DND-41 (cell line): ENCODE results near the gene ZNF638.

Experiments
- ATAC-seq: fragments of 200-7000 bp; cut with Tn5 transposase; 3 replicates; pipeline ENCODE4 v1.9.1; 2021; ENCODE audit warnings: low read depth; ENCODE audit not compliant: insufficient read depth
- DNase-seq: peaks from one replicate; pipeline ENCODE4 v3.0.0-alpha.2; 2020
- H2AFZ ChIP-seq: 2 replicates; pipeline ENCODE4 v1.6.0; 2012; ENCODE audit warnings: low read depth, low read length
- H3K27ac ChIP-seq: 2 replicates; pipeline ENCODE4 v1.5.1; 2012; ENCODE audit warnings: low read length, inconsistent platforms
- H3K27me3 ChIP-seq: fragments of 200-600 bp; sonication (generic); 2 replicates; pipeline ENCODE4 v1.6.0; 2012; ENCODE audit warnings: low read length, mild to moderate bottlenecking, inconsistent platforms; ENCODE audit not compliant: insufficient read depth, poor library complexity
- H3K36me3 ChIP-seq: 2 replicates; pipeline ENCODE4 v1.5.1; 2012; ENCODE audit warnings: low read length, inconsistent platforms; ENCODE audit not compliant: insufficient read depth
- H3K4me1 ChIP-seq: 2 replicates; pipeline ENCODE4 v1.5.1; 2012; ENCODE audit warnings: mild to moderate bottlenecking, low read length; ENCODE audit not compliant: insufficient read depth
- H3K4me2 ChIP-seq: 2 replicates; pipeline ENCODE4 v1.6.0; 2012; ENCODE audit warnings: mild to moderate bottlenecking, moderate library complexity, low read length, inconsistent platforms; ENCODE audit not compliant: insufficient read depth
- H3K4me3 ChIP-seq, 2 experiments: fragments of 200-600 bp in 1 of 2; shearing (Covaris generic) in 1 of 2; 2 replicates each; pipeline ENCODE4 v1.5.1; 2012 to 2016; ENCODE audit warnings: inconsistent platforms in 2 of 2, low read length in 2 of 2, mild to moderate bottlenecking in 2 of 2, low read depth in 1 of 2, moderate library complexity in 1 of 2
- H3K79me2 ChIP-seq: 2 replicates; pipeline ENCODE4 v1.6.0; 2012; ENCODE audit warnings: low read length, inconsistent platforms; ENCODE audit not compliant: insufficient read depth
- H3K9ac ChIP-seq: 2 replicates; pipeline ENCODE4 v1.6.0; 2012; ENCODE audit warnings: low read depth, mild to moderate bottlenecking, inconsistent platforms, low read length, moderate library complexity
- H3K9me3 ChIP-seq: 2 replicates; pipeline ENCODE4 v1.5.1; 2012; ENCODE audit warnings: low read length, moderate library complexity, mild to moderate bottlenecking, inconsistent platforms; ENCODE audit not compliant: insufficient read depth, severe bottlenecking
- H4K20me1 ChIP-seq: 2 replicates; pipeline ENCODE4 v1.6.0; 2012; ENCODE audit warnings: low read length; ENCODE audit not compliant: insufficient read depth
- CTCF ChIP-seq: IDR thresholded peaks from 2 replicates; pipeline ENCODE4 v1.5.1; 2012; ENCODE audit warnings: borderline replicate concordance, low read length, moderate library complexity, mild to moderate bottlenecking; ENCODE audit not compliant: poor library complexity, severe bottlenecking; ENCODE audit errors: extremely low read depth
- EZH2 ChIP-seq: IDR thresholded peaks from 3 replicates; pipeline ENCODE4 v1.6.1; 2012; ENCODE audit warnings: borderline replicate concordance, low read depth, mild to moderate bottlenecking, moderate library complexity, low read length, inconsistent platforms; ENCODE audit not compliant: severe bottlenecking

Gene ZNF638

GRCh38 chr2:71388214-71388613 is 56.6 kb downstream of the ZNF638 start:
- peaks cover 97% of the 10 kb centered on the region for H3K36me3 ChIP-seq

GRCh38 chr2:71389384-71390072 is 57.9 kb downstream of the ZNF638 start:
- Histone ChIP-seq H3K9ac (no peak overlapping the region), H4K20me1 (no peaks in the 10 kb centered on the region), H3K79me2 (no peaks in the 10 kb centered on the region), H3K4me3 (no peak overlapping the region), H3K27me3 (no peaks in the 10 kb centered on the region), H3K9me3 (no peaks in the 10 kb centered on the region), H3K4me1 (no peaks in the 10 kb centered on the region), H3K27ac (no peak overlapping the region), H3K36me3 (peaks cover 98% of the 10 kb centered on the region), H3K4me2 (no peak overlapping the region), H2AFZ (no peak overlapping the region)
- ATAC-seq (no peak), DNase-seq (no peak)
- no peak for TF ChIP-seq CTCF
- TF ChIP-seq EZH2 = no peak

More at GRCh38 chr2:71388214-71388613, 56.6 kb downstream of the ZNF638 start:
- Histone ChIP-seq H3K79me2 (no peaks in the 10 kb centered on the region), H4K20me1 (no peaks in the 10 kb centered on the region), H3K4me1 (no peaks in the 10 kb centered on the region), H3K4me2 (no peak overlapping the region), H3K27me3 (no peaks in the 10 kb centered on the region), H3K27ac (no peak overlapping the region), H2AFZ (no peak overlapping the region), H3K9ac (no peak overlapping the region), H3K9me3 (no peaks in the 10 kb centered on the region), H3K4me3 (no peak overlapping the region)
- TF ChIP-seq EZH2 (no peak), CTCF (no peak)
- no peak for ATAC-seq
- no peak for DNase-seq

GRCh38 chr2:71393216-71393615 is 61.6 kb downstream of the ZNF638 start:
- Histone ChIP-seq H2AFZ (no peak overlapping the region), H3K9me3 (no peaks in the 10 kb centered on the region), H3K36me3 (peaks cover 87% of the 10 kb centered on the region), H3K4me3 (no peak overlapping the region), H3K27me3 (no peaks in the 10 kb centered on the region), H3K79me2 (no peaks in the 10 kb centered on the region), H3K9ac (no peak overlapping the region), H3K27ac (no peak overlapping the region), H4K20me1 (no peaks in the 10 kb centered on the region), H3K4me1 (no peaks in the 10 kb centered on the region), H3K4me2 (no peak overlapping the region)
- DNase-seq (no peak), ATAC-seq (no peak)
- TF ChIP-seq CTCF = no peak
- TF ChIP-seq EZH2 = no peak
